ENCODE measurements around the gene POLR2E. TPM values are rescaled to one million over a fixed set of nuclear protein-coding genes. Genes with fewer than 3 reads are reported as not detected.

POLR2E gene
- total and polyA plus RNA-seq, 2 of the 8 experiments (the other 6 are each of a cell fraction or from before 2014, with no cell fraction given) = 281 to 381 TPM

- Histone ChIP-seq H3K4me3 (ENCODE audit: extremely low read depth in 1 of 4, insufficient read depth in 2 of 4, low read depth in 3 of 4, low read length in 4 of 4) (no peak overlapping the region), H3K14ac (ENCODE audit: insufficient read length) (no peak overlapping the region), H3K4me2 (ENCODE audit: insufficient read depth in 1 of 2, low read depth in 2 of 2, low read length in 2 of 2) (no peak overlapping the region), H2AK5ac (ENCODE audit: low read depth, low read length) (no peak overlapping the region), H3K23me2 (ENCODE audit: low read depth, low read length) (no peaks in the 10 kb centered on the region), H2AFZ (ENCODE audit: low read length) (no peak overlapping the region), H3K23ac (ENCODE audit: insufficient read length) (no peak overlapping the region), H3K79me2 (ENCODE audit: control insufficient read depth in 1 of 2, insufficient read depth in 2 of 2, low read length in 2 of 2) (no peaks in the 10 kb centered on the region), H2BK15ac (ENCODE audit: low read length) (no peak overlapping the region), H3K56ac (replicated peaks; ENCODE audit: insufficient read length, low read depth, low read length) (no peak overlapping the region), H3K18ac (ENCODE audit: extremely low read depth, low read length) (no peak overlapping the region), H4K91ac (replicated peaks; ENCODE audit: insufficient read length, low read length) (no peak overlapping the region), H3K9me3 (ENCODE audit: insufficient read depth in 2 of 2, low read depth in 1 of 2, low read length in 1 of 2) (peaks cover 0 to 9% of the 10 kb centered on the region in 2 experiments; a peak in 1 of 4 replicates), H4K5ac (ENCODE audit: insufficient read length, low read depth, low read length) (no peak overlapping the region), H3K27me3 (replicated peaks in 1 of 4; ENCODE audit: control insufficient read depth in 3 of 4, extremely low read depth in 1 of 4, insufficient read depth in 3 of 4, low read length in 3 of 4) (no peaks in the 10 kb centered on the region), H3K27ac (ENCODE audit: low read depth, low read length) (no peak overlapping the region), H3K36me3 (ENCODE audit: control insufficient read depth in 2 of 4, insufficient read depth in 4 of 4, low read length in 3 of 4) (peaks cover 0 to 14% (median 0%) of the 10 kb centered on the region in 4 experiments; a peak in 1 of 8 replicates), H3K4ac (replicated peaks; ENCODE audit: insufficient read length, low read depth, low read length) (no peak overlapping the region), H2BK120ac (replicated peaks; ENCODE audit: low read depth, low read length) (no peak overlapping the region), H3K79me1 (ENCODE audit: low read depth, low read length) (no peaks in the 10 kb centered on the region), H2BK5ac (ENCODE audit: low read depth, low read length) (no peak overlapping the region), H4K20me1 (replicated peaks in 1 of 2; ENCODE audit: control insufficient read depth in 1 of 2, insufficient read depth in 2 of 2, low read length in 2 of 2) (no peaks in the 10 kb centered on the region), H4K8ac (ENCODE audit: extremely low read depth, insufficient read depth, low read length) (peak overlapping the region; percentile 79; the same call in 1 of the 2 replicates), H3K4me1 (replicated peaks in 1 of 4; ENCODE audit: control insufficient read depth in 3 of 4, insufficient read depth in 4 of 4, low read length in 3 of 4) (no peaks in the 10 kb centered on the region), H2BK20ac (ENCODE audit: low read length) (no peak overlapping the region), H3K9ac (replicated peaks in 1 of 4; ENCODE audit: extremely low read depth in 1 of 4, low read depth in 3 of 4, low read length in 3 of 4) (no peak overlapping the region), H2BK12ac (ENCODE audit: low read depth, low read length) (no peak overlapping the region)
- no peak for FAIRE-seq
- CTCF ChIA-PET (ENCODE audit: partially characterized antibody) = interaction anchor here (0.8 to 1.9 kb wide), 9 partner anchors 10 to 66 kb away, joined by 3 to 8 read pairs (median 4); no protein-coding TSS in a partner anchor
- DNase-seq (ENCODE audit: low read depth in 1 of 2, low spot score in 2 of 2) = no peak
- WGBS, 2 experiments (ENCODE audit: extremely low coverage in 1 of 2, insufficient coverage in 1 of 2, insufficient read length in 1 of 2, insufficient replicate concordance in 2 of 2, low coverage in 1 of 2, low lambda C conversion rate in 2 of 2, missing lambda C conversion rate in 1 of 2) = 94% methylated on average over 48 of the region's 77 CpGs; no CpG with 5 or more reads in 1 of the 2 experiments
- POLR2A ChIA-PET (ENCODE audit: partially characterized antibody) = interaction anchor here (1.0 to 16.4 kb wide), 9 partner anchors 8 to 52 kb away, joined by 3 to 509 read pairs (median 7); partner anchors contain the start of genes ABCA7, ARHGAP45, CNN2 and RNU6-2
- TF ChIP-seq TAF1 (IDR thresholded peaks at IDR 0.05; ENCODE audit: low read depth, low read length) (no peak), USF2 (IDR thresholded peaks at IDR 0.05; ENCODE audit: low read length) (no peak), RXRA (IDR thresholded peaks at IDR 0.05; ENCODE audit: insufficient read depth, low read depth, low read length) (no peak), EP300 (IDR thresholded peaks at IDR 0.05; ENCODE audit: borderline replicate concordance in 1 of 2, low read depth in 2 of 2, low read length in 2 of 2) (no peak), TCF12 (IDR thresholded peaks at IDR 0.05; ENCODE audit: low read depth, low read length) (no peak), SAP30 (IDR thresholded peaks at IDR 0.05; ENCODE audit: insufficient read depth, insufficient replicate concordance, low read length) (no peak), KDM4A (IDR thresholded peaks at IDR 0.05; ENCODE audit: low read depth, low read length, severe bottlenecking) (no peak), CTBP2 (IDR thresholded peaks at IDR 0.05; ENCODE audit: borderline replicate concordance, insufficient read depth, insufficient read length, low read length) (no peak), CHD2 (IDR thresholded peaks at IDR 0.05; ENCODE audit: low read length) (no peak), BACH1 (IDR thresholded peaks at IDR 0.05; ENCODE audit: low read length) (no peak)
Measured at GRCh38 chr19:1046836-1047695, 48.1 kb downstream of the POLR2E start.
